WI38 (cell line): Measurements from ENCODE around the gene TENM4.

Experiments used
- H3K4me3 ChIP-seq: 2 replicates; pipeline ENCODE4 v1.5.1; 2011; ENCODE audit warnings: low read depth, mild to moderate bottlenecking, control low read depth, low read length
- CTCF ChIP-seq: IDR thresholded peaks from 2 replicates; pipeline ENCODE4 v1.5.1; 2012; ENCODE audit warnings: low read depth, mild to moderate bottlenecking, control low read depth, low read length

Gene TENM4

GRCh38 chr11:79113054-79113690 lies 327.7 kb downstream of the TENM4 start:
- TF ChIP-seq CTCF = no peak
- H3K4me3 ChIP-seq = no peak overlapping the region

GRCh38 chr11:79110796-79111195 lies 330.0 kb downstream of the TENM4 start:
- TF ChIP-seq CTCF = no peak

GRCh38 chr11:79110321-79110720 lies 330.5 kb downstream of the TENM4 start:
- no peak overlapping the region for H3K4me3 ChIP-seq
- no peak for TF ChIP-seq CTCF

More at GRCh38 chr11:79110796-79111195, 330.0 kb downstream of the TENM4 start:
- H3K4me3 ChIP-seq = no peak overlapping the region

- TF ChIP-seq CTCF = no peak
- no peak overlapping the region for H3K4me3 ChIP-seq
Measured at GRCh38 chr11:79108851-79109250, 332.0 kb downstream of the TENM4 start.

- TF ChIP-seq CTCF = no peak
- H3K4me3 ChIP-seq = no peak overlapping the region
Measured at GRCh38 chr11:79102840-79103239, 338.0 kb downstream of the TENM4 start.

- no peak for TF ChIP-seq CTCF
- H3K4me3 ChIP-seq = no peak overlapping the region
Measured at GRCh38 chr11:79101656-79102055, 339.2 kb downstream of the TENM4 start.

- TF ChIP-seq CTCF = peak; percentile 77
- H3K4me3 ChIP-seq = no peak overlapping the region
Measured at GRCh38 chr11:79100093-79100910, 340.5 kb downstream of the TENM4 start.
